ENCODE data around the gene FAM193A. TPM values are rescaled to one million over a fixed set of nuclear protein-coding genes. Genes with fewer than 3 reads are reported as not detected.
A peak's percentile ranks its signal among the peaks of the same experiment; 100 is the strongest.

FAM193A gene
- total and polyA plus RNA-seq, 2 donors (not counting 1 experiment from before 2014, with no cell fraction given), result 16.0 to 62.7 TPM

GRCh38 chr4:2689825-2690700, 153.6 kb downstream of the FAM193A start:
- intact Hi-C loops (cut with micrococcal nuclease), result loop anchor here (1.0 to 10.0 kb wide), 2 partner anchors 56 to 425 kb away; partner anchors contain the start of gene MXD4
- ATAC-seq (ENCODE audit: low read depth), result peak; percentile 91

More at GRCh38 chr4:2689825-2690700, 153.6 kb downstream of the FAM193A start:
- Histone ChIP-seq H2AFZ (ENCODE audit: insufficient read depth, low read depth, low read length, poor library complexity, severe bottlenecking) (peak overlapping the region; percentile 72), H3K4me2 (replicated peaks; ENCODE audit: low read depth, low read length, poor library complexity, severe bottlenecking) (peak overlapping the region; percentile 59), H3K9me3 (ENCODE audit: control extremely low read depth in 1 of 3, control insufficient read depth in 2 of 3, insufficient read depth in 1 of 3, low read length in 2 of 3) (no peaks in the 10 kb centered on the region), H3K79me2 (ENCODE audit: control insufficient read depth, insufficient read depth, low read length) (peaks cover 65% of the 10 kb centered on the region), H3K4me3 (ENCODE audit: control extremely low read depth in 1 of 5, extremely low read depth in 1 of 5, insufficient read depth in 1 of 5, low read depth in 2 of 5, low read length in 4 of 5) (peak overlapping the region in 3 of 5 experiments; percentile 17 to 34 (median 18)), H3K27me3 (replicated peaks in 1 of 4; ENCODE audit: control extremely low read depth in 1 of 4, control insufficient read depth in 3 of 4, insufficient read depth in 4 of 4, low read length in 3 of 4) (no peaks in the 10 kb centered on the region), H4K20me1 (ENCODE audit: control insufficient read depth, insufficient read depth, low read length, poor library complexity, severe bottlenecking) (no peaks in the 10 kb centered on the region), H3K27ac (ENCODE audit: low read length in 2 of 2) (peak overlapping the region; percentile 77 to 88), H3K9ac (ENCODE audit: low read length) (peak overlapping the region; percentile 40), H3K36me3 (replicated peaks in 1 of 2; ENCODE audit: control extremely low read depth in 1 of 2, control insufficient read depth in 1 of 2, extremely low read depth in 1 of 2, insufficient read depth in 2 of 2, low read length in 1 of 2) (peaks cover 3 to 60% of the 10 kb centered on the region in 2 experiments), H3K4me1 (ENCODE audit: control insufficient read depth in 2 of 2, insufficient read depth in 2 of 2, low read length in 2 of 2) (peaks cover 44 to 46% of the 10 kb centered on the region in 2 donors)
- H3K4me1 Mint-ChIP-seq, result peaks cover 60% of the 10 kb centered on the region
- H3K27me3 Mint-ChIP-seq, result no peaks in the 10 kb centered on the region
- POLR2A ChIA-PET, result interaction anchor here (1.5 kb wide), 1 partner anchor 56 kb away, joined by 7 read pairs; no protein-coding TSS in a partner anchor
- no peaks in the 10 kb centered on the region for H3K9me3 Mint-ChIP-seq (ENCODE audit: insufficient read depth)
- no peak for TF ChIP-seq CTCF (IDR thresholded peaks at IDR 0.05)
- CTCF ChIA-PET, result interaction anchor here (1.0 to 2.0 kb wide), 5 partner anchors 17 to 470 kb away, joined by 3 to 10 read pairs (median 3); no protein-coding TSS in a partner anchor
- 14% methylated on average over 18 of the region's 19 CpGs for WGBS (ENCODE audit: insufficient coverage)
- peak overlapping the region; percentile 92 for H3K27ac Mint-ChIP-seq
- H3K4me3 Mint-ChIP-seq, result peak overlapping the region; percentile 81
- DNase-seq, result peak; percentile 90

Data from B cell (primary cell).